GM21367 (cell line): ENCODE measurements around the gene ARHGAP25.
"Not testable (repeated sequence)": the region's sequence is repeated elsewhere in the genome, so short reads cannot be mapped to it uniquely, and the experiment has no call there.

Experiments used
- ATAC-seq: cut with Tn5 transposase; IDR thresholded peaks from one replicate; pipeline ENCODE4 v1.9.1; 2021; ENCODE audit not compliant: unreplicated experiment

The ARHGAP25 gene

GRCh38 chr2:68790600-68790999, 56.0 kb downstream of the ARHGAP25 start:
- no peak for ATAC-seq

DNA sequence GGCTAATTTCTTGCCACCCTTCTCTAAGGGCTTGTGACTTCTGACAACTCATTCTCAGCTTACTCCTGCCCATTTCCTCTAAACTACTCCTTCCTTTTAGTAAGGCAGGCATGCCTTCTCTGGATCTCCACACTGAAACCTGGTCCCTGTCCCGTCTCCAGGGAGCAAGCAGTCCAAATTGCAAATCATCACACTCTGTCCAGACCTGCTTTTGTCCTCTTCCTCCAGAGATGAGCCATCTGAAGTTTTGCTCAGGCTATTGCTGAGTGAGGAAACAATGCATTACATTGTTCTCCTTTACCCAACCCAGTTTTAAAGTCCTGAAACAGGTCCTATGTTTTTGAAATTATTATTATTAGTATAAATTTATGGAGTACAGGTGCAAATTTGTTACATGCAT, 57.3 kb downstream of the ARHGAP25 start:
- ATAC-seq, result no peak

DNA sequence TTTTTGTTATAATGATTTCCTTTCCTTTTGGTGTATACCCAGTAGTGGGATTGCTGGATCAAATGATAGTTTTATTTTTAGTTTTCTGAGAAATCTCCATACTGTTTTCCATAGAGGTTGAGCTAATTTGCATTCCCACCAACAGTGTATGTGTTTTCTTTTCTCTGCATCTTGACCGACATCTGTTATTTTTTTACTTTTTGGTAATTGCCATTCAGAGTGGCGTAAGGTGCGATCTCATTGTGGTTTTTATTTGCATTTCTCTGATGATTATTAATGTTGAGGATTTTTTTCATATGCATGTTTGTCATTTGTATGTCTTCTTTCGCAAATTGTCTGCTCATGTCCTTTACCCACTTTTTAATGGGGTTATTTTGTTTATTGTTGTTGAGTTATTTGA, 58.1 kb downstream of the ARHGAP25 start:
- ATAC-seq, result no peak

DNA sequence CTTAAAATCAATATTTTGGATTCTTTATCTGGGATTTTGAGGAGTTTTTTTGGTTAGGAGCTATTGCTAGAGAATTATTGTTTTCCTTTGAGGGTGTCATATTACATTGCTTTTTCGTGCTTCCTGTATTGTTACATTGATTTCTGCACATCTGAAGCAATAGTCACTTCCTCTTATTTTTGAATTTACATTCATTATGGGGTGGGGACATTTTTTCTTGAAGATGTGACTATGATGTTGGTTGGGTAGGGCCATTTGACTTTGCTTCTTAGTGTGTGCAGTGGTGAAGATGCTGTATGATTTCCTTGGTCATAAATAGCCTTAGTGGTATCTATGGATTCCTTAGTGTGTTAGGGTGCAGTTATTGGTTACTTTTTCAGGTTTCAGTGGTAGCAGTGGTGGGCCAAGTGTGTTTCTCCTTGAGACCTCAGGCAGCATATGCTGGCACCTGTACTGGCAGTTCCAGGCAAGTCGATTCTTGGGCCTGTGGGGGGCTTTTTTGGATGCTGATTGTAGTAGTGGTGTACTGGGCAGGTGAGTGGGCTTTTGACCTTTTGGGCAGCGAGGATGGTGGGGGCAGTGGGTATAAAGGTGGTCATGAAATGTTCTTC, 61.8 kb downstream of the ARHGAP25 start:
- ATAC-seq, result no peak

- ATAC-seq, result no peak
Observed at GRCh38 chr2:68798569-68798968, 64.0 kb downstream of the ARHGAP25 start.

GRCh38 chr2:68799140-68800026, 64.8 kb downstream of the ARHGAP25 start:
- ATAC-seq, result no peak

- no peak for ATAC-seq
Observed at GRCh38 chr2:68800027-68800401, 65.4 kb downstream of the ARHGAP25 start.

GRCh38 chr2:68800517-68800916, 65.9 kb downstream of the ARHGAP25 start:
- ATAC-seq, result no peak

DNA sequence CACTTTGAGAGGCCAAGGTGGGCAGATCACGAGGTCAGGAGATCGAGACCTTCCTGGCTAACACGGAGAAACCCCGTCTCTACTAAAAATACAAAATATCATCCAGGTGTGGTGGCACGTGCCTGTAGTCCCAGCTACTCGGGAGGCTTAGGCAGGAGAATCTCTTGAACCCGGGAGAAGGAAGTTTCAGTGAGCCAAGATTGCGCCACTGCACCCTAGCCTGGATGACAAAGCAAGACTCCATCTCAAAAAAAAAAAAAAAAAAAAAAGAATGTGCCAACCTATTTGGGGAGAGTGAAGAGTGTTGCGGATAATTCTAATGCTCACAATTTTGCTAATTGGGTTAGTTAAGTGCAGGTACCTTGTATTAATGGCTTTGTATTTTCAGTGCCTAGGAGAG, 67.5 kb downstream of the ARHGAP25 start:
- ATAC-seq, result not testable (repeated sequence)

GRCh38 chr2:68805025-68805424, 70.4 kb downstream of the ARHGAP25 start:
- ATAC-seq, result no peak

- no peak for ATAC-seq
Observed at GRCh38 chr2:68806511-68807109, 72.0 kb downstream of the ARHGAP25 start.

- no peak for ATAC-seq
Observed at GRCh38 chr2:68807821-68808266, 73.2 kb downstream of the ARHGAP25 start.

- no peak for ATAC-seq
Observed at GRCh38 chr2:68809324-68810240, 75.0 kb downstream of the ARHGAP25 start.

DNA sequence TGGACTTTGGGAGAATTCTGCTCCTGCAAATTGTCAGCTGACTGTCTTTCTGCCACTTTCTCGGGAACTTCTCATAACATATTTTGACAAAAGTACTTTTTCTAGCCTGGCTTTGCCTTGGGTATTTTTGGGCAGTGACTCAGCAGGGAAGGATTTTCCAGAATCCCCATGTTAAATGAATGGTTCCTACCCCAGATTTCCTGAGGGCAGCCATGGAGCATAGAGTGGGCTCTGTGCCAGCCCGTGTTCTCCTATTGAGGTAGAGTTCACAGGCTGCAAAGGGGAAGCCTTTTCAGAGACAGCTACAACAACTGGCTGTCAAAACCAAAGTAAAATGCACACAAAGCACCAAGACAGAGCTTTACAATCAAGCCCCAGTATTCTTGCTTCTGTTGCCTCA, 76.8 kb downstream of the ARHGAP25 start:
- no peak for ATAC-seq

DNA sequence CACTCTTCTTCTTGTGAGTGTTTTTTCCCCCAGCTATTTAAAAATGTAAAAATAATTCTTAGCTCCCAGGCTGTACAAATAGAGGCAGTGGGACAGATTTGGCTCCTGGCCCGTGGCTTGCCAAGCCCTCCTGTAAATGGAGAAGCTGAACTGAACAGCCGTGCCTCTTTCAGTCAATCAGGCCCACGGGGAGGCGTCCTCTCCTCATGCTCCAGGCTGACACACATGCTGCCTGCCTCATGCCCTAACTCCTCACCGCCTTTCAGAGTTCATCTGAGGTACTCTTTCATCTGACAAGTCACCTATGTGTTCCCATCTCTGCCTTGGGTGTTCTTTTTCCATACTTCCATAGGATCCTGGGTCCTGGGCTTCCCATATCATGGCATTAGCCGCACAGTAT, 77.6 kb downstream of the ARHGAP25 start:
- no peak for ATAC-seq

DNA sequence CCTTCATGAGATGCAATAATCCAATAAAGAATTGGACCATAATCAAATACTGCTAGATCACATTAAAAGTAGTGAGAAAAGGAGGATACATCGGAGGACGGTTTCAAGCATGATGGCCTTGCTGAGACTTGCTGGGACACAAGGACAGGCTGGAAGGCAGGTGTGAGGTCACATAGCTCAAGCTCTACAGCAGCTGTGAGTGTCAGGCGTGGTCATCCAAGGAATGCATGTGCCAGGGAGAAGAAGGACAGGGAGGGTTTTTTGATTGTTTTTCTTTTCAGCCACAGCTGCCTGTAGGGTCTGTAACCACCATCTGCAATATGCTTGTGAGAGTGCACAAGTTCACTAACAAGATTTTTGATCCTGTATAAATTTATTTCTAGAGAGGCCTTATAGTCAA, 79.0 kb downstream of the ARHGAP25 start:
- no peak for ATAC-seq

DNA sequence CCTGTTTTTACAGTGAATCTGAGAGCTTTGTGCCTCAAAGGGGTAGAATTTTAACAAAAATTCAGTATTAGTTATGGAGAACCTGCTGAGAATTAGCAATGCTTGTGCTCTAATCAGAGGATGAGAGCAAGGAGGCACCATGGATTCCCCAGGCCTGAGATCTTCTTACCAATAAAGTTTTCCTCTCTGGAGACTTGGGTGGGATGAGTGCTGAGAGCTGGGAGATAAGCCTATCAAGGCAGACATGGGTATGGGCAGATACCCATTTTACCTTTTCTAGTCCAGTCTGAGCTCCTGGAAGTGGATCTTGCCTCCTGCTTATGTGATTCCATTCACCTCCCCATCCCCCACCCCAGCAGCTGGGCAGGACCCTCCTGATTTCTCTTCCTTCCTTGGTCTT, 82.7 kb downstream of the ARHGAP25 start:
- ATAC-seq, result no peak

DNA sequence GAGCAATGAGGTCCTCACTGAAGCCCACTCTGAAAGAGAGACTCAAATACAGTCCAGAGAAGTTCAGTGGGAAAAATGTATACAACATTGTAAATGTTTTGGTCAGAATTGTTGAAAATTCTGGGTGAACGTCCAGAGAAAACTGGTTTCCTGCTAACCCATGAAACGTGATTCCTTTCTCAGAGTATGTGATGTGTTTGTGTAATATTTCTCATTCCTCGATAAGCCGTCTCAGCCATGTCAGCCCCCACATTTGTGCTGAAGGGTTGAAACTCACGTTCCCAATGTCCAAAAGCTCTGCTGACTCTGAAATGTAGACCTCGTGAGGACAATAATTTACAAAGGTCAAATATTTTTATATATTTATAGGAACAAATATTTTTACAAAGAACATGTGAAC, 84.9 kb downstream of the ARHGAP25 start:
- no peak for ATAC-seq

DNA sequence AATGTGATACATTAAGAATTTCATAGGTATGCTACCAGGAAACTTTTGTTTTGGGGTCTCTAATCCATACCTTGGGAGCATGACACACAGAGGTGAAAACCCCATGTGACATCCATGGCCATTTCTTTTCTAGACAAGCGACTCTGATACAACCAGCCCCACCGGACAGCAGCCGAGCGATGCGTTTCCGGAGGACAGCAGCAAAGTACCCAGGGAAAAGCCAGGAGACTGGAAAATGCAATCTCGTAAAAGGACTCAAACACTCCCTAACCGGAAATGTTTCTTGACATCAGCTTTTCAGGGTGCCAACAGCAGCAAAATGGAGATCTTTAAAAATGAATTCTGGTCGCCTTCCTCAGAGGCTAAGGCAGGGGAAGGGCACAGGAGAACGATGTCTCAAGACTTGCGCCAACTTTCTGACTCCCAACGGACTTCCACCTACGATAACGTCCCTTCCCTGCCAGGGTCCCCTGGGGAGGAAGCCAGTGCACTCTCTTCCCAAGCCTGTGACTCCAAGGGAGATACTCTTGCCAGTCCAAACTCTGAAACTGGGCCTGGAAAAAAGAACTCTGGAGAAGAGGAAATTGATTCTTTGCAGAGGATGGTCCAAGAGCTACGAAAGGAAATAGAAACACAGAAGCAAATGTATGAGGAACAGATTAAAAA, 87.7 kb downstream of the ARHGAP25 start:
- ATAC-seq, result no peak

DNA sequence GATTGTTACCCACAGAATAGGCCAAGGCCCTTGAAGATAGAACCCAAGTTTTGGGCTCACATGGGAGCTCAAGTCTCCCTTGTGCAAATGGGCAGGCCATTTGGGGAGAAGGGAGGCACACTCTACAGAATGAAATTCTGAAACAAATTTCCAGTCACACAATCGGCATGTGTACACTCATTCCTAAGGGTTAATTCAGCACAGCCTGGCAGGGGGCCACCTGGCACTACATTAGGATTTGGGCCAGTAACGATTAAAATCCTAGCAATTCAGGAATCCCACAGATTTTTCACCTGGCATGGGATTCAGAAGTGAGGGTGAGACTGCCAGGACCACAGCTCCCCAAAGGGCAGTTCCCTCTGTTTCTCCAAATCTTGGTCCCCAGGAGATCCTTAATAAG, 90.2 kb downstream of the ARHGAP25 start:
- ATAC-seq, result no peak

DNA sequence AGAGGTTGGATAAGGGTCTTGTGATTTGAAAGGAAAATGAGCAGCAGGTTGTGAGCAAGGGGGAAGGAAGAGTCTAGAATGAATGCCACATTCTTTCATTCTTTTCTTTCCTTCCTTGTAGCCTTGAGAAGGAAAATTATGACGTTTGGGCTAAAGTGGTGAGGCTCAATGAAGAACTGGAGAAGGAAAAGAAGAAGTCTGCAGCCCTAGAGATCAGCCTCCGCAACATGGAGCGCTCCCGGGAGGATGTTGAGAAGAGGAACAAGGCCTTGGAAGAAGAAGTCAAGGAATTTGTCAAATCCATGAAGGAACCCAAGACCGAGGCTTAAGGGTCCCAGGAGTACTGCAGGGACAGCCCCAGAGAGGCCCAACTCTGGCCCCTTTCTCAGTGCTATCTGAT, 91.3 kb downstream of the ARHGAP25 start:
- no peak for ATAC-seq
